GM20000 (cell line): ENCODE data around the gene MAPK14.

Experiments used
- DNase-seq: peaks from one replicate; pipeline ENCODE4 v3.0.0; 2012; ENCODE audit warnings: low spot score
- CTCF ChIP-seq: IDR thresholded peaks from 2 replicates; pipeline ENCODE4 v1.5.1; 2012; ENCODE audit warnings: mild to moderate bottlenecking, control low read depth; ENCODE audit errors: extremely low read depth, missing control alignments

MAPK14 gene

GRCh38 chr6:36070252-36070651, 42.6 kb downstream of the MAPK14 start:
- no peak for TF ChIP-seq CTCF
- no peak for DNase-seq

- DNase-seq: no peak
- no peak for TF ChIP-seq CTCF
These were observed 43.7 kb downstream of the MAPK14 start for GRCh38 chr6:36071281-36071680.

GRCh38 chr6:36071714-36072113, 44.1 kb downstream of the MAPK14 start:
- TF ChIP-seq CTCF: no peak

GRCh38 chr6:36072681-36073080, 45.1 kb downstream of the MAPK14 start:
- TF ChIP-seq CTCF: no peak
- DNase-seq: no peak

More at GRCh38 chr6:36071714-36072113, 44.1 kb downstream of the MAPK14 start:
- DNase-seq: no peak

GRCh38 chr6:36073587-36073986, 46.0 kb downstream of the MAPK14 start:
- DNase-seq: no peak
- TF ChIP-seq CTCF: no peak

GRCh38 chr6:36075656-36076055, 48.0 kb downstream of the MAPK14 start:
- peak; percentile 6 for TF ChIP-seq CTCF
- no peak for DNase-seq

GRCh38 chr6:36076178-36077063, 48.8 kb downstream of the MAPK14 start:
- TF ChIP-seq CTCF: no peak
- DNase-seq: no peak
